ENCODE measurements around the gene FIGN. TPM values are rescaled to one million over a fixed set of nuclear protein-coding genes. Genes with fewer than 3 reads are reported as not detected.

FIGN gene
- total RNA-seq, 1 donor from 2014 or later = 41.1 TPM

GRCh38 chr2:163606878-163607277, 128.9 kb downstream of the FIGN start:
- TF ChIP-seq CTCF (IDR thresholded peaks at IDR 0.05) = no peak
- no peak for TF ChIP-seq EZH2 (IDR thresholded peaks at IDR 0.05)
- H3K4me1 ChIP-seq = peaks cover 36% of the 10 kb centered on the region
- H3K36me3 ChIP-seq = no peaks in the 10 kb centered on the region
- H3K27me3 Mint-ChIP-seq (ENCODE audit: insufficient read depth, low read depth) = no peaks in the 10 kb centered on the region
- peaks cover 24% of the 10 kb centered on the region for H3K36me3 Mint-ChIP-seq
- no peak overlapping the region for H3K9ac ChIP-seq
- H3K9me3 Mint-ChIP-seq = no peaks in the 10 kb centered on the region
- H3F3A ChIP-seq (ENCODE audit: low read depth) = peaks cover 31% of the 10 kb centered on the region
- H3K9me3 ChIP-seq (ENCODE audit: low read depth) = no peaks in the 10 kb centered on the region
- H3K27ac Mint-ChIP-seq = no peak overlapping the region
- peaks cover 50% of the 10 kb centered on the region for H3K4me1 Mint-ChIP-seq
- DNase-seq (ENCODE audit: low spot score) = no peak
- no peak overlapping the region for H3K4me3 ChIP-seq
- peak overlapping the region; percentile 14 for H3K27ac ChIP-seq
- H3K79me2 ChIP-seq (ENCODE audit: low read depth) = peaks cover 43% of the 10 kb centered on the region
- H3K4me3 Mint-ChIP-seq = no peak overlapping the region
- H3K4me2 ChIP-seq = peak overlapping the region; percentile 42
- H3K27me3 ChIP-seq = no peaks in the 10 kb centered on the region
- no peak overlapping the region for H2AFZ ChIP-seq (replicated peaks)
- peaks cover 15% of the 10 kb centered on the region for H4K20me1 ChIP-seq (ENCODE audit: low read depth)

GRCh38 chr2:163605779-163606178, 130.0 kb downstream of the FIGN start:
- Mint-ChIP-seq H3K9me3 (no peaks in the 10 kb centered on the region), H3K27ac (peak overlapping the region; percentile 44), H3K27me3 (ENCODE audit: insufficient read depth, low read depth) (no peaks in the 10 kb centered on the region), H3K4me3 (no peak overlapping the region), H3K4me1 (peaks cover 60% of the 10 kb centered on the region), H3K36me3 (peaks cover 14% of the 10 kb centered on the region)
- H2AFZ ChIP-seq (replicated peaks) = no peak overlapping the region
- H4K20me1 ChIP-seq (ENCODE audit: low read depth) = peaks cover 15% of the 10 kb centered on the region
- no peak overlapping the region for H3K27ac ChIP-seq
- no peak for DNase-seq (ENCODE audit: low spot score)
- TF ChIP-seq EZH2 (IDR thresholded peaks at IDR 0.05) (no peak), CTCF (IDR thresholded peaks at IDR 0.05) (no peak), EZH2phosphoT487 (IDR thresholded peaks at IDR 0.05) (no peak)
- no peak overlapping the region for H3K9ac ChIP-seq
- H3K4me2 ChIP-seq = no peak overlapping the region
- H3K4me1 ChIP-seq = peaks cover 47% of the 10 kb centered on the region
- no peaks in the 10 kb centered on the region for H3K36me3 ChIP-seq
- H3K9me3 ChIP-seq (ENCODE audit: low read depth) = no peaks in the 10 kb centered on the region
- H3F3A ChIP-seq (ENCODE audit: low read depth) = peaks cover 37% of the 10 kb centered on the region
- no peaks in the 10 kb centered on the region for H3K27me3 ChIP-seq
- H3K4me3 ChIP-seq = no peak overlapping the region
- H3K79me2 ChIP-seq (ENCODE audit: low read depth) = peaks cover 35% of the 10 kb centered on the region

DNA sequence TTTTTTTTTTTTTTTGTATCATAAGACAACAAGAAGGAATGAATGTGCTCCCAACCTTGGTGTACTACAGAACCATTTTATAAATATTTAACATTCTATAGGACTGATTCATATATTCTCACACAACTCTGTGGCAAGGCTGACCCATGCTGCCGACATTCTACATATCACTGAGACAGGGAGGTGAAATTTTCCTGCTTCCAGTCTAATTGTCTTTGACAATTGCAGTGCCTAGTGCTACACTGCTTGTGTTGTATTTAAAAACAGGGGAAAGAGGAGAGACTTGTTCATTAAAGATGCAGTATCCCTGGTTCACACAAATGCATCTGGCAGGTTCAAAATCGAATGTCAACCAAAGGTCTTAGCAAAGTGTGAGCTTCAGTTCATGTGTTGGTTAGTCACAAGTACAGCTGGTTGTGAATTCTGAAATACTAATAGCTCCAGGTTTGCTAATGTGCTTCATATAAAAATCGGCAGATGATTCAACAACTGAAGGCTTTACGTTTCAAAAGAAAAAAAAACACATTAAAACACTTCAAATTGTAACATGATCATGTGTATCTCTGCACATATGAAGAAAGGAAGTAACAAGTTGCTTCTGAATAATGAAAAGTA, 130.8 kb downstream of the FIGN start:
- Histone ChIP-seq H3K9me3 (ENCODE audit: low read depth) (no peaks in the 10 kb centered on the region), H4K20me1 (ENCODE audit: low read depth) (peaks cover 15% of the 10 kb centered on the region), H3K4me1 (peaks cover 54% of the 10 kb centered on the region), H3K27me3 (no peaks in the 10 kb centered on the region), H3K9ac (no peak overlapping the region), H2AFZ (replicated peaks) (no peak overlapping the region), H3F3A (ENCODE audit: low read depth) (peaks cover 39% of the 10 kb centered on the region), H3K4me3 (no peak overlapping the region), H3K36me3 (no peaks in the 10 kb centered on the region), H3K27ac (no peak overlapping the region), H3K79me2 (ENCODE audit: low read depth) (peaks cover 31% of the 10 kb centered on the region), H3K4me2 (no peak overlapping the region)
- no peaks in the 10 kb centered on the region for H3K27me3 Mint-ChIP-seq (ENCODE audit: insufficient read depth, low read depth)
- H3K4me3 Mint-ChIP-seq = no peak overlapping the region
- peaks cover 63% of the 10 kb centered on the region for H3K4me1 Mint-ChIP-seq
- H3K36me3 Mint-ChIP-seq = peaks cover 8% of the 10 kb centered on the region
- no peak for TF ChIP-seq CTCF (IDR thresholded peaks at IDR 0.05)
- TF ChIP-seq EZH2 (IDR thresholded peaks at IDR 0.05) = no peak
- no peak for TF ChIP-seq EZH2phosphoT487 (IDR thresholded peaks at IDR 0.05)
- no peaks in the 10 kb centered on the region for H3K9me3 Mint-ChIP-seq
- peak overlapping the region; percentile 35 for H3K27ac Mint-ChIP-seq
- no peak for DNase-seq (ENCODE audit: low spot score)

Data from neural progenitor cell (in vitro differentiated cells).